H9 (cell line): ENCODE results near the gene BRCA2. TPM values are rescaled to one million over a fixed set of nuclear protein-coding genes. Genes with fewer than 3 reads are reported as not detected.
A peak's percentile ranks its signal among the peaks of the same experiment; 100 is the strongest.

ENCODE experiments used
- DNase-seq: peaks from one replicate; pipeline ENCODE4 v3.0.0-alpha.2; 2017
- H2AFZ ChIP-seq: one replicate; pipeline ENCODE4 v1.6.1; 2013; ENCODE audit warnings: mild to moderate bottlenecking, low read length, control low read depth, moderate library complexity
- H2AK5ac ChIP-seq: 2 replicates; pipeline ENCODE4 v1.6.1; 2013; ENCODE audit warnings: low read length, control low read depth, mixed read lengths; ENCODE audit not compliant: insufficient read length
- H2BK120ac ChIP-seq: one replicate; pipeline ENCODE4 v1.6.1; 2013; ENCODE audit warnings: low read depth, mild to moderate bottlenecking, low read length, control low read depth, inconsistent platforms; ENCODE audit not compliant: poor library complexity, severe bottlenecking
- H2BK12ac ChIP-seq: 2 replicates; pipeline ENCODE4 v1.6.1; 2013; ENCODE audit warnings: low read length, control low read depth, mixed read lengths, low read depth; ENCODE audit not compliant: insufficient read length
- H2BK15ac ChIP-seq: 2 replicates; pipeline ENCODE4 v1.6.1; 2013; ENCODE audit warnings: low read depth, low read length, control low read depth
- H2BK20ac ChIP-seq: one replicate; pipeline ENCODE4 v1.6.1; 2013; ENCODE audit warnings: low read depth, mild to moderate bottlenecking, low read length, control low read depth, inconsistent platforms; ENCODE audit not compliant: poor library complexity, severe bottlenecking
- H2BK5ac ChIP-seq: 2 replicates; pipeline ENCODE4 v1.6.1; 2013; ENCODE audit warnings: low read length, control low read depth, mixed read lengths; ENCODE audit not compliant: insufficient read length
- H3K14ac ChIP-seq: 2 replicates; pipeline ENCODE4 v1.6.1; 2013; ENCODE audit warnings: low read length, control low read depth; ENCODE audit not compliant: insufficient read depth
- H3K18ac ChIP-seq: 2 replicates; pipeline ENCODE4 v1.6.1; 2013; ENCODE audit warnings: low read depth, mild to moderate bottlenecking, mixed read lengths, low read length, control low read depth; ENCODE audit not compliant: insufficient read length
- H3K23ac ChIP-seq: 2 replicates; pipeline ENCODE4 v1.6.1; 2013; ENCODE audit warnings: low read length, control low read depth, mixed read lengths, low read depth; ENCODE audit not compliant: insufficient read length
- H3K23me2 ChIP-seq: 2 replicates; pipeline ENCODE4 v1.6.1; 2013; ENCODE audit warnings: low read depth, mild to moderate bottlenecking, mixed read lengths, low read length, control low read depth; ENCODE audit not compliant: insufficient read length, poor library complexity, severe bottlenecking
- H3K27ac ChIP-seq: 2 replicates; pipeline ENCODE4 v1.5.1; 2013; ENCODE audit warnings: low read length, control low read depth, mixed read lengths, low read depth; ENCODE audit not compliant: insufficient read length
- H3K27me3 ChIP-seq: 2 replicates; pipeline ENCODE4 v1.6.1; 2013; ENCODE audit warnings: low read length, control low read depth, inconsistent platforms; ENCODE audit not compliant: insufficient read depth
- H3K4ac ChIP-seq: 2 replicates; pipeline ENCODE4 v1.6.1; 2013; ENCODE audit warnings: low read depth, mild to moderate bottlenecking, control low read depth, inconsistent platforms, low read length, moderate library complexity
- H3K4me1 ChIP-seq: 2 replicates; pipeline ENCODE4 v1.6.1; 2013; ENCODE audit warnings: low read length, control low read depth, inconsistent platforms; ENCODE audit not compliant: insufficient read depth
- H3K4me2 ChIP-seq: 2 replicates; pipeline ENCODE4 v1.6.1; 2013; ENCODE audit warnings: low read length, control low read depth, mixed read lengths; ENCODE audit not compliant: insufficient read length, insufficient read depth
- H3K56ac ChIP-seq: 2 replicates; pipeline ENCODE4 v1.6.1; 2013; ENCODE audit warnings: low read depth, mild to moderate bottlenecking, mixed read lengths, low read length, control low read depth; ENCODE audit not compliant: insufficient read length
- H3K79me1 ChIP-seq: 2 replicates; pipeline ENCODE4 v1.6.1; 2013; ENCODE audit warnings: low read depth, mild to moderate bottlenecking, moderate library complexity, low read length, control low read depth, inconsistent platforms; ENCODE audit not compliant: insufficient read depth, poor library complexity, severe bottlenecking
- H3K79me2 ChIP-seq: 2 replicates; pipeline ENCODE4 v1.6.1; 2013; ENCODE audit warnings: low read length, control low read depth, inconsistent platforms; ENCODE audit not compliant: insufficient read depth
- H3K9ac ChIP-seq: 2 replicates; pipeline ENCODE4 v1.6.1; 2013; ENCODE audit warnings: low read length, control low read depth, mixed read lengths; ENCODE audit not compliant: insufficient read length; ENCODE audit errors: extremely low read depth
- H3K9me3 ChIP-seq: one replicate; pipeline ENCODE4 v1.6.1; 2013; ENCODE audit warnings: low read depth, low read length, inconsistent platforms; ENCODE audit not compliant: control insufficient read depth
- H3T11ph ChIP-seq: one replicate; pipeline ENCODE4 v1.6.1; 2013; ENCODE audit warnings: mild to moderate bottlenecking, low read length, control low read depth, inconsistent platforms
- H4K20me1 ChIP-seq: one replicate; pipeline ENCODE4 v1.6.1; 2013; ENCODE audit not compliant: control insufficient read depth, insufficient read length, insufficient read depth
- H4K5ac ChIP-seq: 2 replicates; pipeline ENCODE4 v1.6.1; 2013; ENCODE audit warnings: low read depth, mild to moderate bottlenecking, mixed read lengths, low read length, control low read depth; ENCODE audit not compliant: insufficient read length
- H4K8ac ChIP-seq: replicated peaks from 2 replicates; pipeline ENCODE4 v1.6.1; 2013; ENCODE audit warnings: low read length, control low read depth, mixed read lengths, low read depth; ENCODE audit not compliant: insufficient read length
- H4K91ac ChIP-seq: 2 replicates; pipeline ENCODE4 v1.6.1; 2013; ENCODE audit warnings: low read depth, mild to moderate bottlenecking, moderate library complexity, mixed read lengths, low read length, control low read depth; ENCODE audit not compliant: insufficient read length
- H3K27ac Mint-ChIP-seq, 3 experiments: 2 replicates in 2 of 3; 3 replicates in 1 of 3; pipeline ENCODE4 v1.8.0; 2020 to 2021; ENCODE audit warnings: mixed read lengths in 3 of 3, mild to moderate bottlenecking in 1 of 3, moderate library complexity in 1 of 3
- H3K27me3 Mint-ChIP-seq: 2 replicates; pipeline ENCODE4 v1.8.0; 2021; ENCODE audit warnings: low read depth, mild to moderate bottlenecking, moderate library complexity, mixed read lengths
- H3K36me3 Mint-ChIP-seq, 3 experiments: 2 replicates in 2 of 3; 3 replicates in 1 of 3; pipeline ENCODE4 v1.8.0; 2020 to 2021; ENCODE audit warnings: low read depth in 3 of 3, mixed read lengths in 3 of 3; ENCODE audit not compliant: insufficient read depth in 1 of 3
- H3K4me1 Mint-ChIP-seq, 2 experiments: 2 replicates each; pipeline ENCODE4 v1.8.0; 2020; ENCODE audit warnings: mixed read lengths in 2 of 2
- H3K4me3 Mint-ChIP-seq, 2 experiments: 2 replicates in 1 of 2; 3 replicates in 1 of 2; pipeline ENCODE4 v1.8.0; 2020 to 2021; ENCODE audit warnings: mild to moderate bottlenecking in 2 of 2, mixed read lengths in 2 of 2, moderate library complexity in 1 of 2
- H3K9me3 Mint-ChIP-seq, 2 experiments: 2 replicates in 1 of 2; 3 replicates in 1 of 2; pipeline ENCODE4 v1.8.0; 2020; ENCODE audit warnings: mild to moderate bottlenecking in 2 of 2, mixed read lengths in 2 of 2, moderate library complexity in 1 of 2
- WGBS: extraction: QIAGEN DNeasy Blood & Tissue Kit; methylation state at CpG from one replicate; pipeline ENCODE4 v1.1.7; 2013; ENCODE audit warnings: missing lambda C conversion rate, low lambda C conversion rate, mixed read lengths; ENCODE audit not compliant: insufficient read length; ENCODE audit errors: extremely low coverage; 5-methylcytosine and 5-hydroxymethylcytosine counted together
- total RNA-seq: library from RNA; stranded (reverse); gene quantifications from 2 replicates; pipeline ENCODE4 v1.2.1, GENCODE V29; 2021
- TF ChIP-seq, protein P1 (sequence below): fragments of 200-600 bp; sonication (generic); conservative IDR thresholded peaks from 3 replicates; pipeline ENCODE4 v1.8.0; 2021; ENCODE audit warnings: antibody characterized with exemption, mild to moderate bottlenecking

BRCA2 gene
- total RNA-seq, 1 experiment from 2014 or later: 17.0 TPM

DNA sequence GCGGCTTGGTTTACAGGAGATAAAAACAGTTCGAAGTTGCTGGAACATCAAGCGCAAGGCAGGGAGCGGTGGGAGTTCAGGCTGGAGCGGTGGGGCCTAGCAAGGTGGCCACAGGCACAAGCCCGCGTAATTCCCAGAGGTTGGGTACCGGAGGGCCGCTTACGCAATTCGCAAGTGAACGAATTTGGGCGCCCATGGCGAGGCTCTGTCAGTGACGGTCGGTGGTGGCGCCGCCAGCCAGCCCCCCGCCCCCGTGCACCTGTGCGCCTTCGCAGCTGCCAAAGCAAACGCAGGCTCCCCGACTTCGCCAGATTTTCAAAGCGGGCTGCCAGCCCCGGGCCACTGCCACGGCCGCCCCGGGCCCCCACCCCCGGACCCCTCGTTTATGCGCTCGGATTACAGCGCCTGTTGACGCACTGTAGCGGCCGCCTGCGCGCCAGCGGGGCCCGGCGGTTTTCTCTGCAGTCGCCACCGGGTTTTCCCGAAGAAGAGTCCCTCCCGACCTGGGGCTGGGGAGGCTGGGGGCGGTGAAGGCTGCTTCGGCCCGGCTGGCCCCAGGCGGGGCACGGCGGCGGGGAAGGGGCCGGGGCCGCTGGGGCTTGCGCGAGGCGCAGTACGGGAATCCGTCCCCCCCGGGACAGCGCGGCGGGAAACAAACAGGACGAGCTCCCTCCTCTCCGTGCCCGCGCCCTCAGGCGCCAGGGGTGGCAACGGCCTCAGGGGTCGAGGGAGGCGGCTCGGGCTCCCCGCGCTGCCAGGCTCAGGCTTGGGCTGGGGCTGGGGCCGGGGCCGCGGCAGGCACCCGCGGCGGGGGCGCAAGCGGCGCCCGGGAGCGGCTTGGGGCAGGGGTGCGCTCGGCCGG lies 111.9 kb downstream of the BRCA2 start:
- Histone ChIP-seq H4K20me1 (no peaks in the 10 kb centered on the region), H3K18ac (no peak overlapping the region), H4K8ac (no peak overlapping the region), H3K23ac (no peak overlapping the region), H3K4me2 (peak overlapping the region; percentile 46), H3K9ac (peak overlapping the region; percentile 54), H2AFZ (no peak overlapping the region), H3K79me2 (no peaks in the 10 kb centered on the region), H2BK5ac (no peak overlapping the region), H4K91ac (no peak overlapping the region), H3K27ac (no peak overlapping the region), H3K23me2 (peaks cover 17% of the 10 kb centered on the region), H3K9me3 (no peaks in the 10 kb centered on the region), H3K27me3 (peaks cover 4% of the 10 kb centered on the region), H2AK5ac (no peak overlapping the region), H2BK20ac (no peak overlapping the region), H3K4ac (no peak overlapping the region), H3K56ac (no peak overlapping the region), H3K79me1 (no peaks in the 10 kb centered on the region), H2BK15ac (no peak overlapping the region), H4K5ac (no peak overlapping the region), H3T11ph (no peak overlapping the region), H2BK120ac (no peak overlapping the region), H2BK12ac (no peak overlapping the region), H3K14ac (peak overlapping the region; percentile 89), H3K4me1 (peaks cover 3% of the 10 kb centered on the region; the same call in 1 of the 2 replicates)
- WGBS: no CpG with 5 or more reads among the region's 90 CpGs
- Mint-ChIP-seq H3K9me3 (no peaks in the 10 kb centered on the region; a peak in 1 of 5 replicates), H3K36me3 (peaks cover 2 to 3% (median 3%) of the 10 kb centered on the region in 3 experiments; a peak in 4 of 7 replicates), H3K4me3 (peak overlapping the region; percentile 74 to 81), H3K27me3 (peaks cover 19% of the 10 kb centered on the region), H3K4me1 (peaks cover 24 to 27% of the 10 kb centered on the region in 2 experiments), H3K27ac (no peak overlapping the region; a peak in 1 of 7 replicates)
- TF ChIP-seq, protein P1, sequence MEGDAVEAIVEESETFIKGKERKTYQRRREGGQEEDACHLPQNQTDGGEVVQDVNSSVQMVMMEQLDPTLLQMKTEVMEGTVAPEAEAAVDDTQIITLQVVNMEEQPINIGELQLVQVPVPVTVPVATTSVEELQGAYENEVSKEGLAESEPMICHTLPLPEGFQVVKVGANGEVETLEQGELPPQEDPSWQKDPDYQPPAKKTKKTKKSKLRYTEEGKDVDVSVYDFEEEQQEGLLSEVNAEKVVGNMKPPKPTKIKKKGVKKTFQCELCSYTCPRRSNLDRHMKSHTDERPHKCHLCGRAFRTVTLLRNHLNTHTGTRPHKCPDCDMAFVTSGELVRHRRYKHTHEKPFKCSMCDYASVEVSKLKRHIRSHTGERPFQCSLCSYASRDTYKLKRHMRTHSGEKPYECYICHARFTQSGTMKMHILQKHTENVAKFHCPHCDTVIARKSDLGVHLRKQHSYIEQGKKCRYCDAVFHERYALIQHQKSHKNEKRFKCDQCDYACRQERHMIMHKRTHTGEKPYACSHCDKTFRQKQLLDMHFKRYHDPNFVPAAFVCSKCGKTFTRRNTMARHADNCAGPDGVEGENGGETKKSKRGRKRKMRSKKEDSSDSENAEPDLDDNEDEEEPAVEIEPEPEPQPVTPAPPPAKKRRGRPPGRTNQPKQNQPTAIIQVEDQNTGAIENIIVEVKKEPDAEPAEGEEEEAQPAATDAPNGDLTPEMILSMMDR: no peak
- DNase-seq: peak; percentile 76
